Breast epithelium (tissue), 4 donors: ENCODE results near the gene FERMT2. TPM values are rescaled to one million over a fixed set of nuclear protein-coding genes. Genes with fewer than 3 reads are reported as not detected.

Source experiments
- DNase-seq, 2 donors: peaks; one replicate each; pipeline ENCODE4 v3.0.0-alpha.2; 2019; ENCODE audit warnings: low spot score in 2 of 2
- H3K27ac ChIP-seq, 2 donors: fragments of 200-600 bp; sonication (generic) in 1 of 2; one replicate each; pipeline ENCODE4 v1.5.1; 2016 to 2019; ENCODE audit warnings: mild to moderate bottlenecking in 1 of 2
- H3K27me3 ChIP-seq, 2 donors: fragments of 200-600 bp; sonication (generic) in 1 of 2; one replicate each; pipeline versions ENCODE4 v1.5.1 to v1.6.0; 2017 to 2019; ENCODE audit warnings: control low read depth in 1 of 2, mild to moderate bottlenecking in 1 of 2
- H3K36me3 ChIP-seq: fragments of 200-600 bp; one replicate; pipeline ENCODE4 v1.5.1; 2019
- H3K4me1 ChIP-seq, 2 donors: fragments of 200-600 bp; sonication (generic); one replicate each; pipeline ENCODE4 v1.5.1; 2016 to 2019; ENCODE audit warnings: control low read depth in 1 of 2
- H3K4me3 ChIP-seq, 3 donors: fragments of 200-600 bp; sonication (generic); 1 replicate in 2 of 3; 2 replicates in 1 of 3; pipeline ENCODE4 v1.5.1; 2016 to 2019; ENCODE audit warnings: mild to moderate bottlenecking in 3 of 3, moderate library complexity in 2 of 3
- H3K9me3 ChIP-seq, 2 donors: fragments of 200-600 bp; sonication (generic) in 1 of 2; one replicate each; pipeline ENCODE4 v1.5.1; 2016 to 2019; ENCODE audit warnings: control low read depth in 1 of 2
- POLR2A ChIP-seq: fragments of 450-650 bp; IDR thresholded peaks from one replicate; pipeline ENCODE4 v1.6.1; 2016; ENCODE audit warnings: antibody characterized with exemption, mild to moderate bottlenecking, moderate library complexity
- POLR2AphosphoS5 ChIP-seq, 3 donors: sonication (generic); formaldehyde crosslinking; IDR thresholded peaks; one replicate each; pipeline ENCODE4 v1.6.1; 2017; ENCODE audit warnings: antibody characterized with exemption in 3 of 3
- intact Hi-C: fragments of 100-400 bp; cut with DNase I; formaldehyde crosslinking; loops from one replicate; pipeline ENCODE4 v1.15.1; 2023; ENCODE audit warnings: low total_unique reads
- total RNA-seq, 3 donors: library from RNA; depleted of rRNA; stranded (reverse); fragments of >200 nt; gene quantifications; one replicate each; pipeline ENCODE4 v1.1.0, GENCODE V29; 2016
- TF ChIP-seq, protein P1 (sequence below), 3 donors: fragments of 450-650 bp; IDR thresholded peaks; one replicate each; pipeline ENCODE4 v1.5.1; 2016 to 2017; ENCODE audit warnings: antibody characterized with exemption in 3 of 3, mild to moderate bottlenecking in 3 of 3, moderate library complexity in 3 of 3

FERMT2 gene
- total RNA-seq, 3 donors from 2014 or later: 87.8 to 203 (median 90.2) TPM

DNA sequence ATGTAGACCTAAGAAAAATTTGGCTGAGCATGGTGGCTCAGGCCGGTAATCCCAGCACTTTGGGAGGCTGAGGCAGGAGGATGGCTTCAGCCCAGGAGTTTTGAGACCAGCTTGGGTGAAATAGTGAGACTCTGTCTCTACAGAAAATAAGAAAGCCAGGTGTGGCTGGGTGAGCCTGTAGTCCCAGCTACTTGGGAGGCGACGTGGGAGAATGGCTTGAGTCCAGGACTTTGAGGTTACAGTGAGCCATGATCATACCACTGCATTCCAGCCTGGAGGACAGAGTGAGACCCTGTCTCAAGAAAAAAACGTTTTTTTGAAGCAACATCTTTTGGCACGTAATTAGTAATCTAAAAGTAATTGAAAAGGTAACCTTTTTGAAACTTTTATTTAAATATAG lies 70.9 kb downstream of the FERMT2 start:
- intact Hi-C loops: no loop called here

DNA sequence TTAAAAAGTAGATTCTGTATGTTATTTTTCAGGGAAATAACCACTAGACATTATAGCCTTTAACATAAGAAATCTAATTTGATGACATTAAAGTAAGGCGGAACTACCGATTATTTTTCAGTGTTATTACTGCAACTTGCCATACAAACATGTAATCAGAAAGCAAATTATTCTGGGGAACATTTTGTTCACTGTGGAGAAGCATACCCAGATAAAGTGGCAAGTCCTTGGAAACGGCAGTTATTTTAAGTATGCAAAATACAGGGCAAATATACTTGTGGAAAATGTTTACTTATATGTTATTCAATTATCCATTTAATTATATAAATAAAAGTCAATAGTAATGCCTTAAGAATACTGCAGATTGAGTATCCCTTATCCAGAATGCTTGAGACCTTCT lies 71.9 kb downstream of the FERMT2 start:
- Histone ChIP-seq H3K27ac (no peak overlapping the region), H3K27me3 (no peaks in the 10 kb centered on the region), H3K4me3 (no peak overlapping the region), H3K9me3 (no peaks in the 10 kb centered on the region), H3K4me1 (peaks cover 0 to 3% of the 10 kb centered on the region in 2 donors), H3K36me3 (no peaks in the 10 kb centered on the region)
- intact Hi-C loops: no loop called here
- DNase-seq: no peak
- no peak for TF ChIP-seq POLR2AphosphoS5 (IDR thresholded peaks at IDR 0.05)
- no peak for TF ChIP-seq POLR2A
- TF ChIP-seq, protein P1, sequence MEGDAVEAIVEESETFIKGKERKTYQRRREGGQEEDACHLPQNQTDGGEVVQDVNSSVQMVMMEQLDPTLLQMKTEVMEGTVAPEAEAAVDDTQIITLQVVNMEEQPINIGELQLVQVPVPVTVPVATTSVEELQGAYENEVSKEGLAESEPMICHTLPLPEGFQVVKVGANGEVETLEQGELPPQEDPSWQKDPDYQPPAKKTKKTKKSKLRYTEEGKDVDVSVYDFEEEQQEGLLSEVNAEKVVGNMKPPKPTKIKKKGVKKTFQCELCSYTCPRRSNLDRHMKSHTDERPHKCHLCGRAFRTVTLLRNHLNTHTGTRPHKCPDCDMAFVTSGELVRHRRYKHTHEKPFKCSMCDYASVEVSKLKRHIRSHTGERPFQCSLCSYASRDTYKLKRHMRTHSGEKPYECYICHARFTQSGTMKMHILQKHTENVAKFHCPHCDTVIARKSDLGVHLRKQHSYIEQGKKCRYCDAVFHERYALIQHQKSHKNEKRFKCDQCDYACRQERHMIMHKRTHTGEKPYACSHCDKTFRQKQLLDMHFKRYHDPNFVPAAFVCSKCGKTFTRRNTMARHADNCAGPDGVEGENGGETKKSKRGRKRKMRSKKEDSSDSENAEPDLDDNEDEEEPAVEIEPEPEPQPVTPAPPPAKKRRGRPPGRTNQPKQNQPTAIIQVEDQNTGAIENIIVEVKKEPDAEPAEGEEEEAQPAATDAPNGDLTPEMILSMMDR (IDR thresholded peaks at IDR 0.05): no peak

More for the DNA sequence above, 70.9 kb downstream of the FERMT2 start:
- no peaks in the 10 kb centered on the region for H3K27me3 ChIP-seq
- no peaks in the 10 kb centered on the region for H3K36me3 ChIP-seq
- no peaks in the 10 kb centered on the region for H3K9me3 ChIP-seq
- DNase-seq: no peak
- no peaks in the 10 kb centered on the region for H3K4me1 ChIP-seq
- TF ChIP-seq POLR2A: no peak
- TF ChIP-seq, protein P1 (IDR thresholded peaks at IDR 0.05): no peak
- no peak for TF ChIP-seq POLR2AphosphoS5 (IDR thresholded peaks at IDR 0.05)
- H3K27ac ChIP-seq: no peak overlapping the region
- H3K4me3 ChIP-seq: no peak overlapping the region

DNA sequence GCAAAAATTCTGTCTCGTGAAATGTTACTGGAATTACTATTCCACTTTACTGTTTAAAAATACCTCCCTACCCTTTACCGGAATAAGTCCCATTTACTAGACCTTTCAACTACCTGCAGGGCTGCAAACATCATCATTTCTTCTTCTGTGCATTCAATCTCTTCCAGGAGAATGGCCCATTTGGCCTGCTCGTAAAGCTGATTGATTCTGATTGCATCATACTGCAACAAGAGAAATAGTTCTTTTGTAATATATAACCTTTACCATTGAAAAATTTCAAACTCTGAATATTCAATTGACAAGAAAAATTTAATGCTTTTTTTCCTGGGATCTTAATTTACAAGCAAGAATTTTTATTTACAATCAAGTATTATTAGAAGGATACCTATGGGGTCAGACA lies 72.4 kb downstream of the FERMT2 start:
- no peaks in the 10 kb centered on the region for H3K27me3 ChIP-seq
- H3K9me3 ChIP-seq: no peaks in the 10 kb centered on the region
- TF ChIP-seq, protein P1 (IDR thresholded peaks at IDR 0.05): no peak
- TF ChIP-seq POLR2AphosphoS5 (IDR thresholded peaks at IDR 0.05) (no peak), POLR2A (no peak)
- H3K27ac ChIP-seq: no peak overlapping the region
- H3K4me1 ChIP-seq: peaks cover 0 to 7% of the 10 kb centered on the region in 2 donors
- DNase-seq: no peak
- H3K36me3 ChIP-seq: no peaks in the 10 kb centered on the region
- no peak overlapping the region for H3K4me3 ChIP-seq
- intact Hi-C loops: no loop called here

DNA sequence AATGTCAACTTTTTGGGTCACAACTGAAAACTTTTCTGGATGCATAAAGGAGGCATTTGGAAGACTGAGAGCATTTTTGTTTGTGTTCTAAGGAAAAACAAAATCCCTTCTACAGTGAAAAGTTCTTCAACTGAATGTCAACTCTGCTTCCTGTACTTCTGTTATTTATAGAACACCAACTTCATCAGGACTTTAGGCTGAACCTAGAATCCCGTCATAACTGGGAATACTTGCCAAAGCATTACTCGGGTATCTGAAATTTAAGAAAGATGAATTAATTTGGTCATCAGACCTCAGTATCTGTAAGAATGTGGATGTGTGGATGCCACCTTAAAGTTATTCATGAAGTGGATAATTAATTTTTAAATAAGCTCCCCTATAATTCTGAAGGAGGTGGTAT lies 73.2 kb downstream of the FERMT2 start:
- no peak for DNase-seq
- intact Hi-C loops: no loop called here
- Histone ChIP-seq H3K27me3 (no peaks in the 10 kb centered on the region), H3K4me3 (no peak overlapping the region), H3K4me1 (peaks cover 0 to 14% of the 10 kb centered on the region in 2 donors), H3K27ac (no peak overlapping the region), H3K36me3 (no peaks in the 10 kb centered on the region), H3K9me3 (no peaks in the 10 kb centered on the region)
- TF ChIP-seq POLR2A (no peak), POLR2AphosphoS5 (IDR thresholded peaks at IDR 0.05) (no peak)
- TF ChIP-seq, protein P1 (IDR thresholded peaks at IDR 0.05): no peak

DNA sequence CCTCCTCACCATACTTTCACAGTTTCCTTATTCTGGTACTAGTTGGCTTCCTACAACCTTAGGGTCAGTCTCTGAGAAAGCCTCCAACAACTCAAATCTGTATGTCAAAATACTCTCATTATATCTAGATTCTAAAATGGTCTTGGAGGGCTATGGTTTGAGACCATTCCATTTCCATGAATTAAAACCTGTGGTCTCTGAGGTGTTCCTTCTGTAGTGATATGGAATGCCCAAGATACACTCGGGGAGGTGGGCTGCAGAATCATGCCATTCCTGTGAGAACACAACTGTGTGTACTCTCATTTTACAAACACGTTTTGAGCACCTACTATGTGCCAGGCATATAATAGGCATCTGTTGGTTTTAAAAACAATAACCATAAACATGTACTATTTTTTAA lies 74.0 kb downstream of the FERMT2 start:
- intact Hi-C loops: no loop called here
- DNase-seq: no peak
- Histone ChIP-seq H3K36me3 (no peaks in the 10 kb centered on the region), H3K4me3 (no peak overlapping the region), H3K27me3 (no peaks in the 10 kb centered on the region), H3K4me1 (peaks cover 0 to 14% of the 10 kb centered on the region in 2 donors), H3K27ac (no peak overlapping the region), H3K9me3 (no peaks in the 10 kb centered on the region)
- TF ChIP-seq, protein P1 (IDR thresholded peaks at IDR 0.05): no peak
- TF ChIP-seq POLR2A (no peak), POLR2AphosphoS5 (IDR thresholded peaks at IDR 0.05) (no peak)
